PC-9 (cell line): ENCODE results near the gene LAMP5. TPM values are rescaled to one million over a fixed set of nuclear protein-coding genes. Genes with fewer than 3 reads are reported as not detected.

ENCODE experiments used
- BruUV-seq: library from RNA; stranded (reverse); fragments of 400-500 nt; replicated peaks from 2 replicates; lab custom pipeline; 2021; lab: Mats Ljungman, UMichigan
- CTCF ChIA-PET: fragments of 300-600 bp; sonication (Branson Sonifier 250); formaldehyde crosslinking; loops from one replicate; lab custom pipeline; 2022; ENCODE audit warnings: antibody characterized with exemption; lab: Charles Lee
- POLR2A ChIA-PET: fragments of 300-600 bp; sonication (Branson Sonifier 250); formaldehyde crosslinking; loops from one replicate; lab custom pipeline; 2022; ENCODE audit warnings: antibody characterized with exemption; ENCODE audit not compliant: unreplicated experiment; lab: Charles Lee
- DNase-seq, 2 experiments: peaks; one replicate each; pipeline versions ENCODE4 v3.0.0 to v3.0.0-alpha.2; 2015 to 2022; ENCODE audit warnings: mixed read lengths in 1 of 2
- H2AFZ ChIP-seq: fragments of 200-600 bp; sonication (generic); 2 replicates; pipeline ENCODE4 v1.8.1; 2017; ENCODE audit warnings: antibody characterized with exemption
- H3F3A ChIP-seq: fragments of 200-600 bp; sonication (generic); 2 replicates; pipeline ENCODE4 v1.8.1; 2017; ENCODE audit warnings: antibody characterized with exemption, mild to moderate bottlenecking, low read depth; ENCODE audit not compliant: insufficient read depth
- H3K27ac ChIP-seq: fragments of 200-600 bp; sonication (generic); 2 replicates; pipeline ENCODE4 v1.6.1; 2016; ENCODE audit warnings: mixed run types
- H3K27me3 ChIP-seq: fragments of 200-600 bp; sonication (generic); 2 replicates; pipeline ENCODE4 v1.6.1; 2016; ENCODE audit warnings: low read depth, mixed run types; ENCODE audit not compliant: insufficient read depth
- H3K36me3 ChIP-seq: fragments of 200-600 bp; sonication (generic); 2 replicates; pipeline ENCODE4 v1.6.1; 2016; ENCODE audit warnings: low read depth, mixed run types
- H3K4me1 ChIP-seq: fragments of 200-600 bp; sonication (generic); replicated peaks from 2 replicates; pipeline ENCODE4 v1.6.1; 2016; ENCODE audit warnings: mixed run types; ENCODE audit not compliant: insufficient read depth
- H3K4me2 ChIP-seq: fragments of 200-600 bp; sonication (generic); 2 replicates; pipeline ENCODE4 v1.6.1; 2017; ENCODE audit warnings: mixed run types
- H3K4me3 ChIP-seq: fragments of 200-600 bp; sonication (generic); 2 replicates; pipeline ENCODE4 v1.6.1; 2016; ENCODE audit warnings: mixed run types
- H3K79me2 ChIP-seq: fragments of 200-600 bp; sonication (generic); 2 replicates; pipeline ENCODE4 v1.6.1; 2017; ENCODE audit warnings: low read depth, mixed run types
- H3K9me2 ChIP-seq: fragments of 200-600 bp; sonication (generic); 2 replicates; pipeline ENCODE4 v1.8.1; 2017; ENCODE audit warnings: mild to moderate bottlenecking; ENCODE audit not compliant: insufficient read depth
- H3K9me3 ChIP-seq: fragments of 200-600 bp; sonication (generic); 2 replicates; pipeline ENCODE4 v1.8.1; 2016; ENCODE audit warnings: low read depth; ENCODE audit not compliant: insufficient read depth
- H4K20me1 ChIP-seq: fragments of 200-600 bp; sonication (generic); 2 replicates; pipeline ENCODE4 v1.8.1; 2017; ENCODE audit not compliant: insufficient read depth
- CTCF ChIP-seq: fragments of 200-600 bp; sonication (generic); conservative IDR thresholded peaks from 2 replicates; pipeline ENCODE4 v1.6.1; 2017; ENCODE audit warnings: mixed run types, antibody characterized with exemption, mild to moderate bottlenecking, moderate library complexity
- EZH2 ChIP-seq: fragments of 200-600 bp; sonication (generic); IDR thresholded peaks from 2 replicates; pipeline ENCODE4 v1.8.0; 2017; ENCODE audit warnings: antibody characterized with exemption, low read depth
- intact Hi-C: fragments of 100-400 bp; cut with micrococcal nuclease; formaldehyde crosslinking; loops from one replicate; pipeline ENCODE4 v1.10.0; 2022; ENCODE audit not compliant: unreplicated experiment
- total RNA-seq: library from RNA; stranded (reverse); gene quantifications from 2 replicates; pipeline ENCODE4 v1.2.3, GENCODE V29; 2021

LAMP5 gene
- total RNA-seq, 1 experiment from 2014 or later: not detected

GRCh38 chr20:9506280-9506821, 8.0 kb upstream of the LAMP5 start:
- no peaks in the 10 kb centered on the region for H4K20me1 ChIP-seq
- no peak for DNase-seq
- peaks cover 74% of the 10 kb centered on the region for H3K27me3 ChIP-seq
- H3K4me1 ChIP-seq: no peaks in the 10 kb centered on the region
- no peak for TF ChIP-seq EZH2
- TF ChIP-seq CTCF: no peak
- no peak overlapping the region for H3K4me3 ChIP-seq
- no peak overlapping the region for H3K4me2 ChIP-seq
- no peaks in the 10 kb centered on the region for H3K79me2 ChIP-seq
- CTCF ChIA-PET: no interaction called here
- no peaks in the 10 kb centered on the region for H3K9me2 ChIP-seq
- H3F3A ChIP-seq: no peaks in the 10 kb centered on the region
- no TSS peak for BruUV-seq
- no peak overlapping the region for H2AFZ ChIP-seq
- no peaks in the 10 kb centered on the region for H3K9me3 ChIP-seq
- POLR2A ChIA-PET: no interaction called here
- intact Hi-C loops: no loop called here
- no peaks in the 10 kb centered on the region for H3K36me3 ChIP-seq
- no peak overlapping the region for H3K27ac ChIP-seq

- H3F3A ChIP-seq: no peaks in the 10 kb centered on the region
- no peak for TF ChIP-seq EZH2
- no peak for TF ChIP-seq CTCF
- ChIA-PET POLR2A (no interaction called here), CTCF (no interaction called here)
- no peak overlapping the region for H2AFZ ChIP-seq
- BruUV-seq: no TSS peak
- no peaks in the 10 kb centered on the region for H4K20me1 ChIP-seq
- H3K9me3 ChIP-seq: no peaks in the 10 kb centered on the region
- no peak overlapping the region for H3K4me2 ChIP-seq
- intact Hi-C loops: no loop called here
- H3K79me2 ChIP-seq: no peaks in the 10 kb centered on the region
- no peaks in the 10 kb centered on the region for H3K9me2 ChIP-seq
- H3K27ac ChIP-seq: no peak overlapping the region
- H3K27me3 ChIP-seq: peaks cover 79% of the 10 kb centered on the region
- no peak for DNase-seq
- no peaks in the 10 kb centered on the region for H3K4me1 ChIP-seq
- H3K36me3 ChIP-seq: no peaks in the 10 kb centered on the region
- no peak overlapping the region for H3K4me3 ChIP-seq
These were observed 7.4 kb upstream of the LAMP5 start for GRCh38 chr20:9506964-9507369.

- no peak for DNase-seq
- ChIA-PET POLR2A (no interaction called here), CTCF (no interaction called here)
- H4K20me1 ChIP-seq: no peaks in the 10 kb centered on the region
- H3K4me1 ChIP-seq: no peaks in the 10 kb centered on the region
- H3K4me2 ChIP-seq: no peak overlapping the region
- no peaks in the 10 kb centered on the region for H3K36me3 ChIP-seq
- intact Hi-C loops: no loop called here
- no peak for TF ChIP-seq CTCF
- no peak for TF ChIP-seq EZH2
- no peak overlapping the region for H3K4me3 ChIP-seq
- H3K9me2 ChIP-seq: no peaks in the 10 kb centered on the region
- no peak overlapping the region for H2AFZ ChIP-seq
- H3K9me3 ChIP-seq: no peaks in the 10 kb centered on the region
- no peaks in the 10 kb centered on the region for H3F3A ChIP-seq
- no TSS peak for BruUV-seq
- H3K27ac ChIP-seq: no peak overlapping the region
- no peaks in the 10 kb centered on the region for H3K79me2 ChIP-seq
- H3K27me3 ChIP-seq: peaks cover 78% of the 10 kb centered on the region
These were observed 6.7 kb upstream of the LAMP5 start for GRCh38 chr20:9507544-9508239.
